OCI-LY1 (cell line): ENCODE measurements around the gene ANKH.

ENCODE experiments used
- H2AFZ ChIP-seq: fragments of 200-600 bp; sonication (generic), shearing (Covaris generic); 2 replicates; pipeline ENCODE4 v1.6.0; 2014; ENCODE audit warnings: antibody characterized with exemption, mild to moderate bottlenecking, low read length
- H3F3A ChIP-seq: fragments of 200-600 bp; sonication (generic), shearing (Covaris generic); 2 replicates; pipeline ENCODE4 v1.6.0; 2014; ENCODE audit warnings: mild to moderate bottlenecking, antibody characterized with exemption, low read length, moderate library complexity; ENCODE audit not compliant: insufficient read depth
- H3K27ac ChIP-seq: fragments of 200-600 bp; sonication (generic); 2 replicates; pipeline ENCODE4 v1.5.1; 2014; ENCODE audit warnings: low read length, mixed run types, mild to moderate bottlenecking, low read depth; ENCODE audit not compliant: poor library complexity, severe bottlenecking
- H3K27me3 ChIP-seq: fragments of 200-600 bp; sonication (generic); 2 replicates; pipeline ENCODE4 v1.6.0; 2014; ENCODE audit warnings: antibody characterized with exemption, mild to moderate bottlenecking, low read length, moderate library complexity; ENCODE audit not compliant: insufficient read depth
- H3K36me3 ChIP-seq: fragments of 200-600 bp; sonication (generic); 2 replicates; pipeline ENCODE4 v1.6.1; 2014; ENCODE audit warnings: mild to moderate bottlenecking, antibody characterized with exemption, low read length, moderate library complexity, mixed read lengths; ENCODE audit not compliant: insufficient read depth
- H3K4me1 ChIP-seq: fragments of 200-600 bp; sonication (generic); 2 replicates; pipeline ENCODE4 v1.5.1; 2014; ENCODE audit warnings: mild to moderate bottlenecking, low read length, moderate library complexity; ENCODE audit not compliant: insufficient read depth, severe bottlenecking
- H3K4me2 ChIP-seq: fragments of 200-600 bp; sonication (generic), shearing (Covaris generic); 2 replicates; pipeline ENCODE4 v1.6.1; 2014; ENCODE audit warnings: low read length
- H3K4me3 ChIP-seq: fragments of 200-600 bp; sonication (generic); 2 replicates; pipeline ENCODE4 v1.5.1; 2014; ENCODE audit warnings: low read length, low read depth, mild to moderate bottlenecking, mixed read lengths; ENCODE audit not compliant: poor library complexity, severe bottlenecking
- H3K79me2 ChIP-seq: fragments of 200-600 bp; shearing (Covaris generic); 2 replicates; pipeline ENCODE4 v1.6.1; 2016; ENCODE audit warnings: mixed run types, low read length, mixed read lengths; ENCODE audit not compliant: insufficient read depth
- H3K9ac ChIP-seq: fragments of 200-600 bp; sonication (generic), shearing (Covaris generic); 2 replicates; pipeline ENCODE4 v1.6.1; 2014; ENCODE audit warnings: mild to moderate bottlenecking, low read length, mixed read lengths
- H3K9me2 ChIP-seq: fragments of 200-600 bp; sonication (generic), shearing (Covaris generic); 2 replicates; pipeline ENCODE4 v1.6.1; 2014; ENCODE audit warnings: low read depth, mild to moderate bottlenecking, low read length, mixed read lengths
- H3K9me3 ChIP-seq: fragments of 200-600 bp; shearing (Covaris generic); 2 replicates; pipeline ENCODE4 v1.6.1; 2014; ENCODE audit warnings: low read length, mixed read lengths
- H4K20me1 ChIP-seq: fragments of 200-600 bp; sonication (generic), shearing (Covaris generic); 2 replicates; pipeline ENCODE4 v1.6.0; 2016; ENCODE audit warnings: mild to moderate bottlenecking, low read length; ENCODE audit not compliant: insufficient read depth
- CTCF ChIP-seq: fragments of 200-600 bp; sonication (generic), shearing (Covaris generic); IDR thresholded peaks from 2 replicates; pipeline ENCODE4 v1.5.1; 2017; ENCODE audit warnings: mild to moderate bottlenecking, antibody characterized with exemption, low read length, moderate library complexity, mixed read lengths
- EZH2 ChIP-seq: fragments of 200-600 bp; sonication (generic), shearing (Covaris generic); IDR thresholded peaks from 2 replicates; pipeline ENCODE4 v1.8.0; 2017; ENCODE audit warnings: borderline replicate concordance, mixed run types, mild to moderate bottlenecking, antibody characterized with exemption, low read length, moderate library complexity, mixed read lengths

ANKH gene

GRCh38 chr5:14773588-14773987 is 98.0 kb downstream of the ANKH start:
- Histone ChIP-seq H3K27me3 (no peaks in the 10 kb centered on the region), H3K4me3 (no peak overlapping the region), H3K4me1 (no peaks in the 10 kb centered on the region), H2AFZ (no peak overlapping the region), H3K27ac (no peak overlapping the region), H3K9ac (no peak overlapping the region), H3K9me2 (no peaks in the 10 kb centered on the region), H3K36me3 (no peaks in the 10 kb centered on the region; the same call in 1 of the 2 replicates), H4K20me1 (peaks cover 4% of the 10 kb centered on the region; the same call in 1 of the 2 replicates), H3F3A (no peaks in the 10 kb centered on the region), H3K9me3 (no peaks in the 10 kb centered on the region), H3K4me2 (no peak overlapping the region), H3K79me2 (no peaks in the 10 kb centered on the region)
- TF ChIP-seq EZH2 (no peak), CTCF (no peak)

- TF ChIP-seq EZH2 (no peak), CTCF (no peak)
- Histone ChIP-seq H3K4me2 (no peak overlapping the region), H3K36me3 (peaks cover 10% of the 10 kb centered on the region), H3K79me2 (no peaks in the 10 kb centered on the region), H3K27me3 (no peaks in the 10 kb centered on the region), H2AFZ (no peak overlapping the region), H3K9ac (no peak overlapping the region), H3K4me1 (no peaks in the 10 kb centered on the region), H3K9me3 (no peaks in the 10 kb centered on the region), H3K4me3 (no peak overlapping the region), H3K9me2 (no peaks in the 10 kb centered on the region), H3F3A (no peaks in the 10 kb centered on the region), H3K27ac (no peak overlapping the region), H4K20me1 (peaks cover 4% of the 10 kb centered on the region; the same call in 1 of the 2 replicates)
Observed at GRCh38 chr5:14771972-14772371, 99.6 kb downstream of the ANKH start.

- Histone ChIP-seq H4K20me1 (peaks cover 4% of the 10 kb centered on the region; the same call in 1 of the 2 replicates), H3K9me2 (no peaks in the 10 kb centered on the region), H2AFZ (no peak overlapping the region), H3K79me2 (no peaks in the 10 kb centered on the region), H3K9me3 (no peaks in the 10 kb centered on the region), H3K9ac (no peak overlapping the region), H3K4me3 (no peak overlapping the region), H3K36me3 (peaks cover 13% of the 10 kb centered on the region), H3F3A (no peaks in the 10 kb centered on the region), H3K27ac (no peak overlapping the region), H3K4me1 (no peaks in the 10 kb centered on the region), H3K4me2 (no peak overlapping the region), H3K27me3 (no peaks in the 10 kb centered on the region)
- TF ChIP-seq EZH2, result no peak
- no peak for TF ChIP-seq CTCF
Observed at GRCh38 chr5:14771189-14771588, 100.4 kb downstream of the ANKH start.
